IMR-90 (cell line): Measurements from ENCODE around the gene DPP6. TPM values are rescaled to one million over a fixed set of nuclear protein-coding genes. Genes with fewer than 3 reads are reported as not detected.

Source experiments
- ATAC-seq: fragments of 200-7000 bp; cut with Tn5 transposase; 2 replicates; pipeline ENCODE4 v1.9.1; 2020; ENCODE audit warnings: low read depth, mild to moderate bottlenecking, moderate library complexity
- BruUV-seq: library from RNA; stranded (reverse); fragments of 400-500 nt; replicated peaks from 2 replicates; lab custom pipeline; 2021; lab: Mats Ljungman, UMichigan
- CTCF ChIA-PET: fragments of 300-600 bp; formaldehyde crosslinking; extraction: SDS; loops from one replicate; lab custom pipeline; 2021; ENCODE audit warnings: antibody characterized with exemption; lab: Yijun Ruan, JAX
- POLR2A ChIA-PET: fragments of 300-600 bp; sonication (Branson Sonifier 250); formaldehyde crosslinking; loops from one replicate; lab custom pipeline; 2022; ENCODE audit warnings: antibody characterized with exemption; ENCODE audit not compliant: unreplicated experiment; lab: Charles Lee
- DNase-seq: peaks from one replicate; pipeline ENCODE4 v3.0.0; 2013
- H2AFZ ChIP-seq: replicated peaks from 2 replicates; pipeline ENCODE3; 2013; ENCODE audit warnings: low read length, mild to moderate bottlenecking; ENCODE audit not compliant: poor library complexity
- H2AK5ac ChIP-seq: 2 replicates; pipeline ENCODE4 v1.6.1; 2013; ENCODE audit warnings: low read depth, low read length, inconsistent platforms
- H2AK9ac ChIP-seq: replicated peaks from 2 replicates; pipeline ENCODE3; 2013; ENCODE audit warnings: mild to moderate bottlenecking, low read depth, low read length, moderate library complexity; ENCODE audit not compliant: poor library complexity
- H2BK120ac ChIP-seq: 2 replicates; pipeline ENCODE4 v1.6.1; 2013; ENCODE audit warnings: low read depth, low read length, inconsistent platforms
- H2BK15ac ChIP-seq: 3 replicates; pipeline ENCODE4 v1.6.1; 2013; ENCODE audit warnings: low read depth, low read length, inconsistent platforms
- H2BK20ac ChIP-seq: 2 replicates; pipeline ENCODE4 v1.6.1; 2013; ENCODE audit warnings: low read depth, mild to moderate bottlenecking, inconsistent platforms, low read length, moderate library complexity
- H2BK5ac ChIP-seq: 2 replicates; pipeline ENCODE4 v1.6.1; 2013; ENCODE audit warnings: mild to moderate bottlenecking, low read depth, low read length, inconsistent platforms; ENCODE audit not compliant: poor library complexity, severe bottlenecking
- H3K14ac ChIP-seq: replicated peaks from 2 replicates; pipeline ENCODE4 v1.6.1; 2013; ENCODE audit warnings: low read depth, low read length, inconsistent platforms
- H3K18ac ChIP-seq: 2 replicates; pipeline ENCODE4 v1.6.1; 2013; ENCODE audit warnings: low read depth, low read length, control low read depth
- H3K23ac ChIP-seq: 2 replicates; pipeline ENCODE4 v1.6.1; 2013; ENCODE audit warnings: low read depth, low read length, inconsistent platforms
- H3K27ac ChIP-seq: 2 replicates; pipeline ENCODE4 v1.5.1; 2013; ENCODE audit warnings: mild to moderate bottlenecking, control low read depth, low read length; ENCODE audit not compliant: insufficient read depth
- H3K27me3 ChIP-seq: 2 replicates; pipeline ENCODE4 v1.6.1; 2013; ENCODE audit warnings: low read length; ENCODE audit not compliant: control insufficient read depth, insufficient read depth
- H3K36me3 ChIP-seq: 2 replicates; pipeline ENCODE4 v1.6.1; 2013; ENCODE audit warnings: low read length, mixed read lengths; ENCODE audit not compliant: control insufficient read depth, insufficient read depth
- H3K4ac ChIP-seq: 2 replicates; pipeline ENCODE4 v1.6.1; 2013; ENCODE audit warnings: low read depth, low read length, inconsistent platforms
- H3K4me1 ChIP-seq: 2 replicates; pipeline ENCODE4 v1.6.1; 2013; ENCODE audit warnings: low read length, mixed read lengths; ENCODE audit not compliant: control insufficient read depth, insufficient read depth
- H3K4me2 ChIP-seq: 2 replicates; pipeline ENCODE4 v1.6.1; 2013; ENCODE audit warnings: low read depth, mild to moderate bottlenecking, control low read depth, low read length, moderate library complexity
- H3K4me3 ChIP-seq: 2 replicates; pipeline ENCODE4 v1.5.1; 2013; ENCODE audit warnings: low read depth, mild to moderate bottlenecking, control low read depth, low read length, moderate library complexity; ENCODE audit not compliant: insufficient read depth
- H3K56ac ChIP-seq: 2 replicates; pipeline ENCODE4 v1.6.1; 2013; ENCODE audit warnings: low read length, inconsistent platforms; ENCODE audit not compliant: insufficient read depth; ENCODE audit errors: extremely low read depth
- H3K79me1 ChIP-seq, 2 experiments: 2 replicates each; pipeline ENCODE4 v1.6.1; 2013; ENCODE audit warnings: low read length in 2 of 2, inconsistent platforms in 1 of 2, low read depth in 1 of 2
- H3K9ac ChIP-seq: 2 replicates; pipeline ENCODE4 v1.6.1; 2013; ENCODE audit warnings: low read depth, low read length, control low read depth
- H3K9me1 ChIP-seq: 2 replicates; pipeline ENCODE4 v1.6.1; 2013; ENCODE audit warnings: low read length, inconsistent platforms; ENCODE audit not compliant: insufficient read depth
- H3K9me3 ChIP-seq: 2 replicates; pipeline ENCODE4 v1.6.1; 2013; ENCODE audit warnings: low read length; ENCODE audit not compliant: control insufficient read depth, insufficient read depth
- H4K20me1 ChIP-seq: 2 replicates; pipeline ENCODE4 v1.6.1; 2013; ENCODE audit warnings: low read length, inconsistent platforms; ENCODE audit not compliant: insufficient read depth
- H4K5ac ChIP-seq: 2 replicates; pipeline ENCODE4 v1.6.1; 2013; ENCODE audit warnings: mild to moderate bottlenecking, low read depth, low read length, control low read depth
- H4K8ac ChIP-seq, 2 experiments: 2 replicates each; pipeline ENCODE4 v1.6.1; 2013; ENCODE audit warnings: low read depth in 2 of 2, low read length in 2 of 2, control low read depth in 1 of 2, inconsistent platforms in 1 of 2
- H4K91ac ChIP-seq: 2 replicates; pipeline ENCODE4 v1.6.1; 2013; ENCODE audit warnings: low read depth, low read length, inconsistent platforms; ENCODE audit not compliant: insufficient read depth
- CEBPB ChIP-seq: IDR thresholded peaks from 2 replicates; pipeline ENCODE4 v1.6.1; 2012; ENCODE audit warnings: low read depth, low read length, improper control_type of control experiment
- FOS ChIP-seq: fragments of 150-350 bp; IDR thresholded peaks from 2 replicates; pipeline ENCODE4 v1.6.1; 2016; ENCODE audit warnings: low read depth, low read length
- MAZ ChIP-seq: IDR thresholded peaks from 2 replicates; pipeline ENCODE4 v1.6.1; 2012; ENCODE audit warnings: low read depth, mild to moderate bottlenecking, low read length, improper control_type of control experiment, moderate library complexity, borderline replicate concordance
- MXI1 ChIP-seq: IDR thresholded peaks from 2 replicates; pipeline ENCODE4 v1.6.1; 2012; ENCODE audit warnings: low read depth, mild to moderate bottlenecking, low read length, moderate library complexity, borderline replicate concordance
- POLR2A ChIP-seq: IDR thresholded peaks from 2 replicates; pipeline ENCODE4 v1.6.1; 2012; ENCODE audit warnings: mild to moderate bottlenecking, low read depth, low read length
- RCOR1 ChIP-seq: IDR thresholded peaks from 2 replicates; pipeline ENCODE4 v1.6.1; 2012; ENCODE audit warnings: mild to moderate bottlenecking, low read length, improper control_type of control experiment; ENCODE audit not compliant: insufficient replicate concordance
- RFX5 ChIP-seq: IDR thresholded peaks from 2 replicates; pipeline ENCODE4 v1.8.0; 2012; ENCODE audit warnings: low read depth, mild to moderate bottlenecking, low read length, moderate library complexity
- WGBS, 2 experiments: methylation state at CpG; one replicate each; pipeline versions ENCODE4 v1.1.5 to v1.1.7; 2013; ENCODE audit warnings: missing lambda C conversion rate in 2 of 2; ENCODE audit not compliant: insufficient read length in 1 of 2; ENCODE audit errors: extremely low coverage in 2 of 2; 5-methylcytosine and 5-hydroxymethylcytosine counted together
- dilution Hi-C: fragments of 300-500 bp; cut with HindIII; formaldehyde crosslinking; loops from one replicate; pipeline ENCODE4 v1.14.3; 2018; ENCODE audit warnings: low sequenced_read_pairs; ENCODE audit not compliant: unreplicated experiment
- in situ Hi-C: fragments of 300-500 bp; cut with MboI; formaldehyde crosslinking; loops from 3 replicates; pipeline ENCODE4 v1.14.3; 2019; ENCODE audit warnings: low sequenced_read_pairs, inconsistent platforms, mixed read lengths
- intact Hi-C: fragments of 100-400 bp; cut with micrococcal nuclease; formaldehyde crosslinking; loops from 2 replicates; pipeline ENCODE4 v1.10.0; 2022
- polyA plus RNA-seq, 3 experiments: library from polyadenylated mRNA; depleted of rRNA; stranded (reverse); fragments of >200 nt; gene quantifications; 2 replicates each; pipeline ENCODE4 v1.2.3, GENCODE V29; 2012; ENCODE audit warnings: low replicate concordance in 1 of 3
- total RNA-seq: library from RNA; depleted of rRNA; stranded (reverse); fragments of >200 nt; gene quantifications from 2 replicates; pipeline ENCODE4 v1.2.3, GENCODE V29; 2012
- TF ChIP-seq, protein P1 (sequence below): conservative IDR thresholded peaks from 2 replicates; pipeline ENCODE4 v1.5.1; 2012; ENCODE audit warnings: mild to moderate bottlenecking, low read depth, low read length, improper control_type of control experiment
- TF ChIP-seq, protein P2 (sequence below): fragments of 150-350 bp; IDR thresholded peaks from 2 replicates; pipeline ENCODE4 v1.6.1; 2016; ENCODE audit warnings: low read depth, mild to moderate bottlenecking, low read length, moderate library complexity, borderline replicate concordance

DPP6 gene
- total and polyA plus RNA-seq, 2 of the 4 experiments (the other 2 are of a cell fraction): not detected

DNA sequence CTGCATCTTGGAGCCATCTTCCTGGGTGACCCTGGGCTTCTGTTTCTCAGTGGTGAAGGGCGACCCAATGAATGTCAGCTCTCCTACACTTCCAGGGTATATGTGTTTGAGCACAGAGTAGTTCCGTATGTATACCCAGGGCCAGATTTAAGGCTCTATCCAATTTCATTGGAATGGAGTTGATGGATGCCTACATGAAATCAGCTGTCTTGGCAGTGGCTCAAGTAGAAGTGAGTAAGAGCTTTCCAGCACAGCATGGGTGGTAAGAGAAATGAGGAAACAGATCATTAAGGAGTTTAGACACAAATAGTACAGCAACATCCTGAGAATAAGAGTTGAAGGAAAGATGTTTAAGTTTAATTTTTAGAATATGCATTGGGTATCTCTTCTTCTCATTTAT lies 517.7 kb downstream of the DPP6 start:
- Histone ChIP-seq H3K9me3 (peaks cover 19% of the 10 kb centered on the region), H2BK120ac (no peak overlapping the region), H3K18ac (no peak overlapping the region), H2BK20ac (no peak overlapping the region), H3K4me3 (no peak overlapping the region), H3K27me3 (no peaks in the 10 kb centered on the region), H2AK5ac (no peak overlapping the region), H3K56ac (no peak overlapping the region), H3K23ac (no peak overlapping the region), H4K20me1 (no peaks in the 10 kb centered on the region), H3K9ac (no peak overlapping the region), H4K5ac (no peak overlapping the region), H2AFZ (no peak overlapping the region), H4K91ac (no peak overlapping the region), H2BK15ac (no peak overlapping the region), H3K36me3 (no peaks in the 10 kb centered on the region), H4K8ac (no peak overlapping the region), H3K4me2 (no peak overlapping the region), H2AK9ac (no peak overlapping the region), H3K14ac (no peak overlapping the region), H3K4me1 (no peaks in the 10 kb centered on the region), H2BK5ac (no peak overlapping the region), H3K9me1 (no peaks in the 10 kb centered on the region), H3K79me1 (no peaks in the 10 kb centered on the region), H3K27ac (no peak overlapping the region), H3K4ac (no peak overlapping the region)
- POLR2A ChIA-PET: no interaction called here
- no peak for TF ChIP-seq RFX5
- TF ChIP-seq MAZ: no peak
- TF ChIP-seq, protein P1, sequence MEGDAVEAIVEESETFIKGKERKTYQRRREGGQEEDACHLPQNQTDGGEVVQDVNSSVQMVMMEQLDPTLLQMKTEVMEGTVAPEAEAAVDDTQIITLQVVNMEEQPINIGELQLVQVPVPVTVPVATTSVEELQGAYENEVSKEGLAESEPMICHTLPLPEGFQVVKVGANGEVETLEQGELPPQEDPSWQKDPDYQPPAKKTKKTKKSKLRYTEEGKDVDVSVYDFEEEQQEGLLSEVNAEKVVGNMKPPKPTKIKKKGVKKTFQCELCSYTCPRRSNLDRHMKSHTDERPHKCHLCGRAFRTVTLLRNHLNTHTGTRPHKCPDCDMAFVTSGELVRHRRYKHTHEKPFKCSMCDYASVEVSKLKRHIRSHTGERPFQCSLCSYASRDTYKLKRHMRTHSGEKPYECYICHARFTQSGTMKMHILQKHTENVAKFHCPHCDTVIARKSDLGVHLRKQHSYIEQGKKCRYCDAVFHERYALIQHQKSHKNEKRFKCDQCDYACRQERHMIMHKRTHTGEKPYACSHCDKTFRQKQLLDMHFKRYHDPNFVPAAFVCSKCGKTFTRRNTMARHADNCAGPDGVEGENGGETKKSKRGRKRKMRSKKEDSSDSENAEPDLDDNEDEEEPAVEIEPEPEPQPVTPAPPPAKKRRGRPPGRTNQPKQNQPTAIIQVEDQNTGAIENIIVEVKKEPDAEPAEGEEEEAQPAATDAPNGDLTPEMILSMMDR: no peak
- no peak for TF ChIP-seq RCOR1
- no peak for TF ChIP-seq MXI1
- TF ChIP-seq CEBPB: no peak
- TF ChIP-seq FOS: no peak
- TF ChIP-seq, protein P2, sequence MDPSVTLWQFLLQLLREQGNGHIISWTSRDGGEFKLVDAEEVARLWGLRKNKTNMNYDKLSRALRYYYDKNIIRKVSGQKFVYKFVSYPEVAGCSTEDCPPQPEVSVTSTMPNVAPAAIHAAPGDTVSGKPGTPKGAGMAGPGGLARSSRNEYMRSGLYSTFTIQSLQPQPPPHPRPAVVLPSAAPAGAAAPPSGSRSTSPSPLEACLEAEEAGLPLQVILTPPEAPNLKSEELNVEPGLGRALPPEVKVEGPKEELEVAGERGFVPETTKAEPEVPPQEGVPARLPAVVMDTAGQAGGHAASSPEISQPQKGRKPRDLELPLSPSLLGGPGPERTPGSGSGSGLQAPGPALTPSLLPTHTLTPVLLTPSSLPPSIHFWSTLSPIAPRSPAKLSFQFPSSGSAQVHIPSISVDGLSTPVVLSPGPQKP: no peak
- TF ChIP-seq POLR2A: no peak
- whole genome bisulfite sequencing, 2 experiments: no CpG with 5 or more reads among the region's 2 CpGs
- intact Hi-C loops: no loop called here
- CTCF ChIA-PET: no interaction called here
- in situ Hi-C loops: no loop called here
- no peak for DNase-seq
- ATAC-seq: no peak
- dilution Hi-C loops: no loop called here
- no TSS peak for BruUV-seq
